NCI-H128 (cell line): Measurements from ENCODE around the gene COL27A1.
"Not testable (repeated sequence)": the region's sequence is repeated elsewhere in the genome, so short reads cannot be mapped to it uniquely, and the experiment has no call there.

Experiments
- DNase-seq: peaks from one replicate; lab custom pipeline; 2025; ENCODE audit not compliant: unreplicated experiment; lab: John Stamatoyannopoulos, UW

The COL27A1 gene

DNA sequence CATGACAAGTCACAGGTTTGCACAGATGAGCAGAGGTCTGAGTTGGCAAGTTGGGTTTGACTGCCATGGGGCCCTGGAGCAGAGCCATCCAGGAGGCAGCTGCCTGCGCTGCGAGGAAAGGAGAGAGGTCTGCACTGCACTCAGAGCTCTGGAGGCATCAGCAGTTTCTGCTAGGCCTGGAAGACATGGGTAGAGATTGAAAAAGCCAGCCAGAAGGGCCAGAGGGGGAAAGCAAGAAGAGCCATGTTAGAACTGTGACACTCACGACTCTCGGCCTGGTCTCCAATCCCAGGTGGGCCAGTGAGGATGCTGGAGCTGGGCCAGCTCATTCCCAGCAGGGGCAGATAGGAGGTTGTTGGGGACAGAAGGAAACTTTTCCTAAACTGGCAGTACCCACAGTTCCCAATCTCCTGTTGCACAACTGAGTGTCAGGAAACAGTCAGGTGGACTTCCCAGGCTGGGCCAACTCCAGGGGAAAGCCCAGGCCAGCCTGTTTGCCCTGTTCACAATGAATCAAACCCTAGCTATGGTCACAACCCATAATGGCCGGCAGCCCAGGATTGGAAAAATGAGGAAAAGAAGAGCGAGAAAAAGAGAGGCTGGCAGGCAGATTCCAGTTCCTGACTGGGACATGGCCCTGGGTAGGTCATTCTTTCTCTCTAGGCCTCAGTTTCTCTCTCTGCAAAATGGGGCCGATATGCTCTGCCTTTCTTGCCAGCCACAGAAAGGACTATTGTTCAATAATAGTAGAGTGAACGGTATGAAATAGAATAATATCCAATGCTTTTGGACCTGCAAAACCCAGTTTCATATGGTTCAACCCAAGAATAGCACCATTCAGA, 159.8 kb downstream of the COL27A1 start:
- no peak for DNase-seq

GRCh38 chr9:114315723-114316363, 160.5 kb downstream of the COL27A1 start:
- no peak for DNase-seq

DNA sequence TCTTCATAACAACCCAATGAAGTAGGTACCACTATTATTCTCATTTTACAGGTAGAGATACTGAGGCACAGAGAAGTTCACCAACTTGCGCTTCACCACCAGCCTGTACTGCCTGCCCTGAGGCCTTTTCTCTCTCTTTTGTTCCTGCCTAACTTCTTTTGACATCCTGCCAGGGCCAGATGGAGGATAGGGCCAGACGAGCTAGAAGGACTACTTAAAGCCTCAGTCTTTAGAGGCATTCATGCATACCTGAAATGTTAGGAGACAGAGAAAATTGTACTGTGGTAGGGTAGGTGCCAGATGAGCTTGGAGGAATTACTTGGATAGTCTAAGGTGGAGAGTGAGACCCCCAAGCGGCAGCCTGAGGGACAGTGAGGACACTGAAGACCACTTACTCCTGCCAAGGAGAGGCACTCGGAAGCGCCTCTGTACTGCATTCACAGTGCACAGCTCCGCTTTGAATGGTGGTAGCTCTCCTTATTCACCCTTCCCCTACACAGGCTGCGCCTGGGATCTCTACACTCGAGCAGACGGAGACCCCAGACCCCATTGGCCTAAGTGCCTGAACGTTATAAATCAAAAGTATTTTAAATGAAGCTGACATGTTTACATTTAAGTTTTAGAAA, 161.4 kb downstream of the COL27A1 start:
- DNase-seq: no peak

GRCh38 chr9:114317665-114318357, 162.5 kb downstream of the COL27A1 start:
- no peak for DNase-seq

- DNase-seq: no peak
Measured at GRCh38 chr9:114318416-114318815, 163.1 kb downstream of the COL27A1 start.

DNA sequence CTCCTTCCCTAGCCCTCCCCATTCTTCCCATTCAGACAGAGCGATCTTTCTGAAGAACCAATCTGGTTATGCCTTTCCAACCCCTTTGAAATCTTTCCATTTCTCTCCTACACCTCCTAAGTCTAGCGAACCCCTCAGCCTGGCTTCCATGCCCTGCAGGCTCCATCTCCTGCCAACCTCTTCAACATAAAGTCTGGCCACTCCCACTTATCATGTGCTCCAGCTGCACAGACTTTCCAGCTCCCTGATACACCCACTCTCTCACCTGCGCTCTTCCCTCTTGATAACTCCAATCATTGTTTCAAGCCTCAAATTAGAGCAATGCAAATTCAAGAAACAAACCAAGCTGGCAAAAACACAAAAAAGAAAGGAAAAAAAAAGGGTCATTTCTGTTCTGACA, 163.8 kb downstream of the COL27A1 start:
- no peak for DNase-seq

DNA sequence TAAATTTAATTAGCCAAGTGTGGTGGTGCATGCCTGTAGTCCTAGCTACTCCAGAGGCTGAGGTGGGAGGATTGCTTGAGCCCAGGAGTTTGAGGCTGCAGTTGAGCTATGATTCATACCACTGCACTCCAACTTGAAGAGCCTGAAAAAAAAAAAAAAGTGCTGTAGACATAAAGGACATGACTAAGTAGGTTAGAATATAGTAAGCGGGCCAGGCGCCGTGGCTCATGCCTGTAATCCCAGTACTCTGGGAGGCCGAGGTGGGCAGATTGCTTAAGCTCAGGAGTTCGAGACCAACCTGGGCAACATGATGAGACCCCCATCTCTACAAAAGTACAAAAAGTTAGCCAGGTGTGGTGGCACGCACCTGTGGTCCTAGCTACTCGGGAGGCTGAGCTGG, 165.4 kb downstream of the COL27A1 start:
- not testable (repeated sequence) for DNase-seq

DNA sequence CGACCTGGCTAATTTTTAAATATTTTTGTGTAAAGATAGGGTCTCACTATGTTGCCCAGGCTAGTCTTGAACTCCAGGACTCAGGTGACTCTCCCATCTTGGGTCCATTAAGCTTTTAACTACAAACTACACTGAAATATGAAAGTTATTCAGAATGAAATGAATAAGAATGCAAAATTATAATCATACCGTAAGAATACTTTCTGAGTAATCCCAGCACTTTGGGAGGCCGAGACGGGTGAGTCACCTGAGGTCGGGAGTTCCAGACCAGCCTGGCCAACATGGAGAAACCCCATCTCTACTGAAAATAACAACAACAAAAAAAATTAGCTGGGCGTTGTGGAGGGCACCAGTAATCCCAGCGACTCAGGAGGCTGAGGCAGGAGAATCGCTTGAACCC, 166.4 kb downstream of the COL27A1 start:
- no peak for DNase-seq

GRCh38 chr9:114322160-114322818, 167.0 kb downstream of the COL27A1 start:
- DNase-seq: not testable (repeated sequence)

- not testable (repeated sequence) for DNase-seq
Measured at GRCh38 chr9:114322831-114323531, 167.6 kb downstream of the COL27A1 start, which contains the start of gene ORM1. Gene ORM1 (plus strand): TSS chr9:114323098. CDS start chr9:114323134, 36 bp downstream.

DNA sequence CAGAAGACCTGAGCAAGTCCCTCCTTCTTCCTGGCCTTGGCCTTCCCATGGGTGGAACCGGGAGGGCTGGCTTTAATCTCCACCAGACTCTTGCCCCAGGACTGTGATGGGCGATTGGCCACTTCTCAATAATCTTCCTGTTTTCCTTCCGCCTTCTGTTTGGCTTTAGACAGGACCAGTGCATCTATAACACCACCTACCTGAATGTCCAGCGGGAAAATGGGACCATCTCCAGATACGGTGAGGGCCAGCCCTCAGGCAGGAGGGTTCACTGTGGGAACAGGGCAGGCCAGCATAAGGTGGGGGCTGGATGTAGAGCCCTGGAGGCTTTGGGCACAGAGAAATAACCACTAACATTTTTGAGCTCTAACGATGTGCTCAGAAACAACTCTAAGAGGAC, 168.5 kb downstream of the COL27A1 start:
- DNase-seq: not testable (repeated sequence)

DNA sequence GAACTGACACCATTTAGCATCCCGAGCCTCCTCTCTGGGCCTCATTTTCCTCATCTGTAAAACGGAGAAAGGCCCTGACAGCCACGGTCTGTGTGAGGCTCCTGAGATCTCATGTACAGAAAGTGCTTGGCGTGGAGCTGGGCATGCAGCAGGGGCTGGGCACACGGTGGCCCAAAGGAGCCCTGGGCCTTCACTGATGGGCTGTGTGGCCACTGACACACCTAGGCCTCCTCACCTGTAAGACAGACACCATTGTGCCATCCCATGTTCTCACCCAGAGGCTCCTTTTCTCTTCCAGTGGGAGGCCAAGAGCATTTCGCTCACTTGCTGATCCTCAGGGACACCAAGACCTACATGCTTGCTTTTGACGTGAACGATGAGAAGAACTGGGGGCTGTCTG, 169.2 kb downstream of the COL27A1 start:
- DNase-seq: no peak

GRCh38 chr9:114324965-114325364, 169.6 kb downstream of the COL27A1 start:
- DNase-seq: not testable (repeated sequence)

GRCh38 chr9:114325684-114326254, 170.4 kb downstream of the COL27A1 start:
- DNase-seq: not testable (repeated sequence)

GRCh38 chr9:114327749-114328148, 172.4 kb downstream of the COL27A1 start:
- no peak for DNase-seq

DNA sequence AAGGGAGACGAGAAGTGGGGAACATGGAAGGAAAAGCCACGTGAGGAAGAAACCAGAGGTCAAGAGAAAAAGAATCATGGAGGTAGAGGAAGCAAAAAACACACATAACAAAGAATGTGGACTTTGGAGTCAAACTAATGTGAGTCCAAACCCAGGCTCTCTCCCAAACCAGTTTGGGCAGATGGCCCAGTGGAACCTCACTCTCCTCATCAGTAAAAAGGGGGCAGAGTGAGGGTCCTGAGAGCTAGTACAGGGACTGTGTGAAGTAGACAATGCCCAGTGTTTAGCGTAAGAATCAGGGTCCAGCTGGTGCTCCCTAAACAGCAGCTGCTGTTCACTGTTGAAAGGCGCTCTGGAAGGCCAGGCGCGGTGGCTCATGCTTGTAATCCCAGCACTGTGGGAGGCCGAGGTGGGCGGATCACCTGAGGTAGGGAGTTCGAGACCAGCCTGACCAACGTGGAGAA, 173.1 kb downstream of the COL27A1 start:
- not testable (repeated sequence) for DNase-seq

DNA sequence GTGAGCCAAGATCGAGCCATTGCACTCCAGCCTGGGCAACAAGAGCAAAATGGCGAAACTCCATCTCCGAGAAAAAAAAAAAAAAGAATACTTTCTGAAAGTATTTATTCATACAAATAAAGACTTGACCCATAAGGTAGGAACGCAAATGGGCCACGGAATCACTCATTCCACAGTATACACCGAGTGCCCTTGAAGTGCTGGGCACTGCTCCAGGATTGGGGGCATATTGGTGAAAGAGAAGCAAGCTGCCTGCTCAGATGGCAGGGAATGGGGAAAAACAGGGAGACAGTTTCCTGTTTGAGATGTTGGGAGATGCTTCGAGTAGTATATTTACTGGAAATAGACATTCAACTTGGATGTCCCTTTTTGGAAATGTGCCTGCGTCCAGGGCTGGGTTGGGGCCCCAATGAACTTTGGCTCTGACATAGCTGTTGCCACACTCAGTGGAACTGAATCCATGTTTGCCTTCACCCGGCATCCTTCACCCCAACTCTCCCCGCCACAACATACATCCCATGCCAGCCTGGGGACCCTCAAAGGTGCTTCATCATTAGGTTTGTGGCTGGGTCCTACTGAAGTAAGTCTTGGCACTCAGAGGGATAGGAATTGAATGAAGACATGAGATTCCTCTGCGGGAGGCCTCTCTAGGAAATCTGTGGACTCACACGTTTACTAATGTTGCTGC, 173.7 kb downstream of the COL27A1 start:
- not testable (repeated sequence) for DNase-seq

- not testable (repeated sequence) for DNase-seq
Measured at GRCh38 chr9:114329625-114330022, 174.3 kb downstream of the COL27A1 start, which contains the start of gene ORM2. Gene ORM2 (plus strand): TSS chr9:114329869. CDS start chr9:114329905, 36 bp downstream.

GRCh38 chr9:114330636-114331035, 175.3 kb downstream of the COL27A1 start:
- no peak for DNase-seq
